ENCODE data around the gene VAMP2. TPM values are rescaled to one million over a fixed set of nuclear protein-coding genes. Genes with fewer than 3 reads are reported as not detected.

VAMP2 gene
- total and polyA plus RNA-seq, 10 of the 15 experiments (the other 5 are each of a cell fraction or from before 2014, with no cell fraction given): 3.0 to 35.2 (median 25.0) TPM

- TF ChIP-seq ZNF592 (IDR thresholded peaks at IDR 0.05) (0 out of 2 replicates have a peak, but pooled peaks have one; percentile 47), DPF2 (IDR thresholded peaks at IDR 0.05) (no peak), EZH2 (IDR thresholded peaks at IDR 0.05; ENCODE audit: borderline replicate concordance, control insufficient read depth, low read depth, low read length) (no peak), NBN (IDR thresholded peaks at IDR 0.05) (peak; percentile 88), MEF2A (IDR thresholded peaks at IDR 0.05; ENCODE audit: insufficient read depth, low read depth, low read length) (no peak), CHD2 (IDR thresholded peaks at IDR 0.05; ENCODE audit: borderline replicate concordance, low read depth, low read length) (0 out of 2 replicates have a peak, but pooled peaks have one; percentile 37), MTA2 (IDR thresholded peaks at IDR 0.05; ENCODE audit: low read depth) (no peak), SMC3 (IDR thresholded peaks at IDR 0.05; ENCODE audit: borderline replicate concordance, low read length) (peak; percentile 60; the same call in 1 of the 2 replicates), PBX3 (IDR thresholded peaks at IDR 0.05; ENCODE audit: insufficient replicate concordance, low read depth, low read length) (no peak), USF2 (IDR thresholded peaks at IDR 0.05; ENCODE audit: borderline replicate concordance, low read depth, low read length) (no peak), SUZ12 (IDR thresholded peaks at IDR 0.05; ENCODE audit: unreplicated experiment) (no peak), SMARCA5 (IDR thresholded peaks at IDR 0.05) (no peak; the same call in none of the 2 replicates), PRDM15 (CRISPR knock-in tag; IDR thresholded peaks at IDR 0.05) (no peak), RAD51 (IDR thresholded peaks at IDR 0.05) (peak; percentile 3; the same call in 1 of the 2 replicates), EED (IDR thresholded peaks at IDR 0.05; ENCODE audit: low read depth) (peak; percentile 92), EP300 (IDR thresholded peaks at IDR 0.05; ENCODE audit: borderline replicate concordance in 1 of 2, control insufficient read depth in 1 of 2, low read depth in 2 of 2, low read length in 2 of 2) (0 out of 4 replicates have a peak, but pooled peaks of 1 of the 2 experiments have one; percentile 4), RBBP5 (conservative IDR thresholded peaks at IDR 0.05) (no peak), CHD4 (IDR thresholded peaks at IDR 0.05) (peak; percentile 47; the same call in 1 of the 2 replicates), TAF1 (IDR thresholded peaks at IDR 0.05; ENCODE audit: borderline replicate concordance, low read depth, low read length) (no peak; the same call in 1 of the 2 replicates), PAX8 (IDR thresholded peaks at IDR 0.05) (no peak)
Observed at GRCh38 chr17:8138672-8139371, 23.9 kb downstream of the VAMP2 start (continued).

All from GM12878 (cell line).